AG10803 (cell line): ENCODE data around the gene MYL3.
A peak's percentile ranks its signal among the peaks of the same experiment; 100 is the strongest.

ENCODE experiments used
- DNase-seq: peaks from one replicate; pipeline ENCODE4 v3.0.0; 2010; ENCODE audit warnings: low read depth
- H3K4me3 ChIP-seq: 2 replicates; pipeline ENCODE4 v1.5.1; 2011; ENCODE audit warnings: mild to moderate bottlenecking, low read length, control low read depth
- TF ChIP-seq, protein P1 (sequence below): conservative IDR thresholded peaks from 2 replicates; pipeline ENCODE4 v1.5.1; 2011; ENCODE audit warnings: mild to moderate bottlenecking, low read length, control low read depth, inconsistent platforms

MYL3 gene

DNA sequence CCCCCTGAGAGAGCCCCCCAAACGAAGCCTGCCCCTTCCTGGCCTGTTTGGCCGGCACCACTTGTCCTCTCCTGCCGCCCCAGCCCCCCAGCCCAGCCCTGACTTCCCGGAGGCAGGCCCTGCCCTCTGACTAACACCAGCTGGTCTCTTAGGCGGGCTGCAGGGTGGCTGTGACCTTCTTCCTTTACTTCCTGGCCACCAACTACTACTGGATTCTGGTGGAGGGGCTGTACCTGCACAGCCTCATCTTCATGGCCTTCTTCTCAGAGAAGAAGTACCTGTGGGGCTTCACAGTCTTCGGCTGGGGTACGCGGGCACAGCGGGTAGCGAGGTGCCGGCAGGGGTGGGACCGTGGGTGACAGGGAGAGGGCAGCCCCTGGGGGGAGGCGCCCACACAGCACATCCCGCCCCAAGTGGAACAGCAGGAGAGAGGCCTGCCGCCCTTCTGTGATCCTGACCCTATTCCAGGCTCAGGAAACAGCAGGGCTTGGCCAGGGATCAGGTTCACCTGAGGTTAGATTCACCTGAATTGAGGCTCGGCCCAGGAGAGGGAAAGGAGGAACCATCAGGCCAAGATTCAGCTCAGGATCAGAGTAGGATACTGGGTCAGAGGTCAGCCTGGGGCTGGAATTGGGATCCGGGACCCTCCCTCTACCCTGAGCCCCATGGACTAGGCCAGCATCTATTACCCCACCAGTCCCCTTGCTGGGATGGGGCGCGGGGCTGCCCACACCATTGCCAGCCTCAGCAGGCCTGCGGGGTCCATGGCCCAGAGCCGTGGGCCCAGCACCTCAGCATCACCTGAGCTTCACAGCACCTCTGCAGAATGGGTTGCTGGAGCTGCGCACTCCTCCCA, 36.1 kb upstream of the MYL3 start:
- H3K4me3 ChIP-seq, result no peak overlapping the region
- no peak for DNase-seq
- TF ChIP-seq, protein P1, sequence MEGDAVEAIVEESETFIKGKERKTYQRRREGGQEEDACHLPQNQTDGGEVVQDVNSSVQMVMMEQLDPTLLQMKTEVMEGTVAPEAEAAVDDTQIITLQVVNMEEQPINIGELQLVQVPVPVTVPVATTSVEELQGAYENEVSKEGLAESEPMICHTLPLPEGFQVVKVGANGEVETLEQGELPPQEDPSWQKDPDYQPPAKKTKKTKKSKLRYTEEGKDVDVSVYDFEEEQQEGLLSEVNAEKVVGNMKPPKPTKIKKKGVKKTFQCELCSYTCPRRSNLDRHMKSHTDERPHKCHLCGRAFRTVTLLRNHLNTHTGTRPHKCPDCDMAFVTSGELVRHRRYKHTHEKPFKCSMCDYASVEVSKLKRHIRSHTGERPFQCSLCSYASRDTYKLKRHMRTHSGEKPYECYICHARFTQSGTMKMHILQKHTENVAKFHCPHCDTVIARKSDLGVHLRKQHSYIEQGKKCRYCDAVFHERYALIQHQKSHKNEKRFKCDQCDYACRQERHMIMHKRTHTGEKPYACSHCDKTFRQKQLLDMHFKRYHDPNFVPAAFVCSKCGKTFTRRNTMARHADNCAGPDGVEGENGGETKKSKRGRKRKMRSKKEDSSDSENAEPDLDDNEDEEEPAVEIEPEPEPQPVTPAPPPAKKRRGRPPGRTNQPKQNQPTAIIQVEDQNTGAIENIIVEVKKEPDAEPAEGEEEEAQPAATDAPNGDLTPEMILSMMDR, result no peak

DNA sequence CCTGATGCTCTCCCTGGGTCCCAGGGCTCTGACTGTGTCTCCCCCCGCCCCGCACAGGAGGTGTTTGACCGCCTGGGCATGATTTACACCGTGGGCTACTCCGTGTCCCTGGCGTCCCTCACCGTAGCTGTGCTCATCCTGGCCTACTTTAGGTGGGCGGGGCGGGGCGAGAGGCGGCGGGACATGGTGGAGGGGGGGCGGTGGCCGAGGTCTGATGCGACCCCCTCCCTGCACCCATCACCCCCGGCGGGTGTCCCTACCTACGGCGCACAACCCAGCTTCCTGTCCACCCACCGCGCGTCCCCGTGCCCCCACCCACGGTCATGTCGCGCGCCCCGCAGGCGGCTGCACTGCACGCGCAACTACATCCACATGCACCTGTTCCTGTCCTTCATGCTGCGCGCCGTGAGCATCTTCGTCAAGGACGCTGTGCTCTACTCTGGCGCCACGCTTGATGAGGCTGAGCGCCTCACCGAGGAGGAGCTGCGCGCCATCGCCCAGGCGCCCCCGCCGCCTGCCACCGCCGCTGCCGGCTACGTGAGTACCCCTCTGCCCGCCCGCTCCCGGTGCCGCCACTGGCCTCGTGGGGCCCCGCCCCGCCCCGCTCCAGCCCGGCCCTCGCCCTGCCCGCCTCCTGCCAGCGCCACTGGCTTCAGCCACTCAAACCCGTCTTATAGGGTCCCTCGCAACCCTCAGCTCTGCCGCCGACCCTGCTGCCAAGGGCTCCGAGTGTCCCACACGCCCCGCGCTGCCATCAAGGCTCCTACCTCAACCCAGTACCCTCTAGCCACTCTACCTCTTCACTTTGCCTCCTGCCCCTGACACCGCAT, 35.3 kb upstream of the MYL3 start:
- TF ChIP-seq, protein P1, result no peak
- no peak for DNase-seq
- H3K4me3 ChIP-seq, result no peak overlapping the region

GRCh38 chr3:46897829-46898320, 34.6 kb upstream of the MYL3 start:
- no peak for DNase-seq
- no peak overlapping the region for H3K4me3 ChIP-seq
- TF ChIP-seq, protein P1, result no peak

DNA sequence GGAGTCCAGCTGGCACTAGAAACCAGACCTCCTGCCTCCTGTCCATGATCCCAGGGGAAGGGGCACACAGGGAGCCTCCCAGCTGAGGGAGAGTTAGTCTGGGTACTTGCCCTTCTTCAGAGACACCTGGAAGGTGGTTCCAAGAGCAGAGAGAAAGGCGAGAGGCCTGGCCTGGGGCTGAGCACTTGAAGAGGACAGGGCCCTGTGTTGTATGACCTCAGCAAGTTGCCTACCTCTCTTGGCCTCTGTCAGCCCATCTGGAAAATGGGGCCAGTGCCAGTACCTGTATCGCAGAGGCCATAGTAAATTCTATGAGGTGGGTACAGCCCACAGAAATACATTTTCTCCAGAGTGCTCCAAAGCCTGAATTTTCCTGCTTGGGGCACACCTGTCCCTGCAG, 33.8 kb upstream of the MYL3 start:
- no peak overlapping the region for H3K4me3 ChIP-seq
- TF ChIP-seq, protein P1, result no peak
- no peak for DNase-seq

DNA sequence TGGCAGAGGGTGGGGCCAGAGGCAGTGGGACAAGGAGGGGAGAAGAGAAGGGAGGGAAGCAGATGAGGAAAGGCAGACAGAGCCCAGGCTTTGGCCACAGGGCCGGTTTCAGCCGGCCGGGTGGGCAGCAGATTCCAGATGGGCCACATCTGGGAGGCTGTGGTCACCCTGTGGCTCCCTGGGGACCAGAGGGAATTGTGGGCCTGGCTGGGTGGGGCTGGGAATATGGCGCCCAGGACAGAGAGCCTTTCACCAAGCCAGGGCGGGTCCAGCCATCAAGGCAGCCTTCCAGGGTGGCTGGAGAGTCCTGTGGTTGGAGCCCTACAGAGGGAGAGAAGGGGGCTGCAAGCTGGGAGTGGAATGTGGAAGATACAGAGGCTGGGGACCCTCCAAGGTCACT, 33.1 kb upstream of the MYL3 start:
- DNase-seq, result peak; percentile 54
- H3K4me3 ChIP-seq, result no peak overlapping the region
- TF ChIP-seq, protein P1, result no peak

- no peak overlapping the region for H3K4me3 ChIP-seq
- DNase-seq, result no peak
- TF ChIP-seq, protein P1, result no peak
Observed at GRCh38 chr3:46895761-46896160, 32.5 kb upstream of the MYL3 start.
